ENCODE measurements around the gene KCTD1. TPM values are rescaled to one million over a fixed set of nuclear protein-coding genes. Genes with fewer than 3 reads are reported as not detected.

Gene KCTD1
- total RNA-seq, 2 donors from 2014 or later, result 12.2 to 36.3 TPM

GRCh38 chr18:26457195-26457594 lies 91.2 kb downstream of the KCTD1 start:
- ATAC-seq (no peak), DNase-seq (no peak)
- intact Hi-C loops (cut with DNase I), result no loop called here
- Histone ChIP-seq H3K27me3 (no peaks in the 10 kb centered on the region), H3K27ac (no peak overlapping the region), H3K4me1 (peaks cover 16% of the 10 kb centered on the region), H3K4me3 (no peak overlapping the region), H3K9me3 (no peaks in the 10 kb centered on the region), H3K36me3 (replicated peaks in 1 of 2; ENCODE audit: insufficient read depth in 1 of 2, low read depth in 2 of 2) (peaks cover 0 to 2% of the 10 kb centered on the region in 2 donors)
- no peak for TF ChIP-seq CTCF (IDR thresholded peaks at IDR 0.05)
- no peak for TF ChIP-seq POLR2A (IDR thresholded peaks at IDR 0.05)
- WGBS, 2 donors, result 81 to 83% methylated on average over 4 of the region's 4 CpGs

GRCh38 chr18:26456070-26456491 lies 92.3 kb downstream of the KCTD1 start:
- Histone ChIP-seq H3K27me3 (no peaks in the 10 kb centered on the region), H3K27ac (no peak overlapping the region), H3K36me3 (replicated peaks in 1 of 2; ENCODE audit: insufficient read depth in 1 of 2, low read depth in 2 of 2) (peaks cover 0 to 2% of the 10 kb centered on the region in 2 donors), H3K4me1 (peaks cover 8% of the 10 kb centered on the region), H3K9me3 (no peaks in the 10 kb centered on the region), H3K4me3 (no peak overlapping the region)
- ATAC-seq (no peak), DNase-seq (no peak)
- WGBS, 2 donors, result 70 to 84% methylated on average over 3 of the region's 3 CpGs
- intact Hi-C loops (cut with DNase I), result no loop called here
- TF ChIP-seq CTCF (IDR thresholded peaks at IDR 0.05) (no peak), POLR2A (IDR thresholded peaks at IDR 0.05) (no peak)

GRCh38 chr18:26455639-26456038 lies 92.7 kb downstream of the KCTD1 start:
- Histone ChIP-seq H3K27ac (no peak overlapping the region), H3K4me3 (no peak overlapping the region), H3K4me1 (peaks cover 4% of the 10 kb centered on the region), H3K9me3 (no peaks in the 10 kb centered on the region), H3K27me3 (no peaks in the 10 kb centered on the region), H3K36me3 (replicated peaks in 1 of 2; ENCODE audit: insufficient read depth in 1 of 2, low read depth in 2 of 2) (peaks cover 0 to 2% of the 10 kb centered on the region in 2 donors)
- DNase-seq (no peak), ATAC-seq (no peak)
- intact Hi-C loops (cut with DNase I), result no loop called here
- 91 to 92% methylated on average over 15 of the region's 15 CpGs for WGBS, 2 donors
- TF ChIP-seq CTCF (IDR thresholded peaks at IDR 0.05) (no peak), POLR2A (IDR thresholded peaks at IDR 0.05) (no peak)

- DNase-seq (no peak), ATAC-seq (no peak)
These were observed 93.7 kb downstream of the KCTD1 start for GRCh38 chr18:26454616-26455015.

More at GRCh38 chr18:26454616-26455015, 93.7 kb downstream of the KCTD1 start:
- no peaks in the 10 kb centered on the region for H3K27me3 ChIP-seq
- TF ChIP-seq POLR2A (IDR thresholded peaks at IDR 0.05) (no peak), CTCF (IDR thresholded peaks at IDR 0.05) (no peak)
- H3K36me3 ChIP-seq (replicated peaks in 1 of 2; ENCODE audit: insufficient read depth in 1 of 2, low read depth in 2 of 2), result peaks cover 0 to 2% of the 10 kb centered on the region in 2 donors
- intact Hi-C loops (cut with DNase I), result no loop called here
- H3K9me3 ChIP-seq, result no peaks in the 10 kb centered on the region
- no peak overlapping the region for H3K4me3 ChIP-seq
- no peaks in the 10 kb centered on the region for H3K4me1 ChIP-seq
- H3K27ac ChIP-seq, result no peak overlapping the region
- WGBS, 2 donors, result 93% methylated on average over 6 of the region's 6 CpGs

Data from body of pancreas (tissue), 4 donors.